ENCODE results near the gene GUCY1A2.

The GUCY1A2 gene

DNA sequence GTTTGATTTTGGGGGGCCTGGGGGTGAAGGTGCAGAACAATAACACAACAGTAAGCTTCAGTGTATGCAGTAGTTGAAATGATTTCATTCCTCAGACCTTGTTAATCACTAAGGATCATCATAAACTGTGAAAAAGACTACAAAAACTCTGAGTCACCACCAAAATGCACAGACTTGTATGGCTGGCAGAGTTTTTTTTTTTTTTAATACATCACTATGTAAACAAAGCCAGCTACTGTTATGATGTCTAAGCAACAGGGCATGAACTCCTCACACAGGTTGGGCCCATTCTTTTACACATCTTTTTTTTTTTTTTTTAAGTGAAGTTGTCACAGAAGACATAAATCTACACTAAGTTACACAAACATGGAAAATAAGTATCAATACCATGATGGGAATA lies 311.9 kb downstream of the GUCY1A2 start:
- Histone ChIP-seq H3K4me3 (no peak overlapping the region), H3K27ac (no peak overlapping the region)
- no peak for DNase-seq (ENCODE audit: low spot score)
- TF ChIP-seq, protein P1, sequence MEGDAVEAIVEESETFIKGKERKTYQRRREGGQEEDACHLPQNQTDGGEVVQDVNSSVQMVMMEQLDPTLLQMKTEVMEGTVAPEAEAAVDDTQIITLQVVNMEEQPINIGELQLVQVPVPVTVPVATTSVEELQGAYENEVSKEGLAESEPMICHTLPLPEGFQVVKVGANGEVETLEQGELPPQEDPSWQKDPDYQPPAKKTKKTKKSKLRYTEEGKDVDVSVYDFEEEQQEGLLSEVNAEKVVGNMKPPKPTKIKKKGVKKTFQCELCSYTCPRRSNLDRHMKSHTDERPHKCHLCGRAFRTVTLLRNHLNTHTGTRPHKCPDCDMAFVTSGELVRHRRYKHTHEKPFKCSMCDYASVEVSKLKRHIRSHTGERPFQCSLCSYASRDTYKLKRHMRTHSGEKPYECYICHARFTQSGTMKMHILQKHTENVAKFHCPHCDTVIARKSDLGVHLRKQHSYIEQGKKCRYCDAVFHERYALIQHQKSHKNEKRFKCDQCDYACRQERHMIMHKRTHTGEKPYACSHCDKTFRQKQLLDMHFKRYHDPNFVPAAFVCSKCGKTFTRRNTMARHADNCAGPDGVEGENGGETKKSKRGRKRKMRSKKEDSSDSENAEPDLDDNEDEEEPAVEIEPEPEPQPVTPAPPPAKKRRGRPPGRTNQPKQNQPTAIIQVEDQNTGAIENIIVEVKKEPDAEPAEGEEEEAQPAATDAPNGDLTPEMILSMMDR (IDR thresholded peaks at IDR 0.05) = no peak

- Histone ChIP-seq H3K27ac (no peak overlapping the region), H3K4me3 (no peak overlapping the region)
- TF ChIP-seq, protein P1 (IDR thresholded peaks at IDR 0.05) = no peak
- no peak for DNase-seq (ENCODE audit: low spot score)
Measured at GRCh38 chr11:106702805-106703204, 315.5 kb downstream of the GUCY1A2 start.

GRCh38 chr11:106697058-106697457 lies 321.2 kb downstream of the GUCY1A2 start:
- Histone ChIP-seq H3K27ac (no peak overlapping the region), H3K4me3 (no peak overlapping the region)
- TF ChIP-seq, protein P1 (IDR thresholded peaks at IDR 0.05) = no peak
- no peak for DNase-seq (ENCODE audit: low spot score)

- TF ChIP-seq, protein P1 (IDR thresholded peaks at IDR 0.05) = no peak
- peak overlapping the region; percentile 30 to 53 for H3K27ac ChIP-seq
- H3K4me3 ChIP-seq = no peak overlapping the region
- DNase-seq (ENCODE audit: low spot score) = no peak
Measured at GRCh38 chr11:106695506-106695905, 322.8 kb downstream of the GUCY1A2 start.

- Histone ChIP-seq H3K27ac (peak overlapping the region in 1 of 2 donors; percentile 53), H3K4me3 (no peak overlapping the region)
- TF ChIP-seq, protein P1 (IDR thresholded peaks at IDR 0.05) = no peak
Measured at GRCh38 chr11:106694501-106694900, 323.8 kb downstream of the GUCY1A2 start.

GRCh38 chr11:106691807-106692365 lies 326.4 kb downstream of the GUCY1A2 start:
- DNase-seq (ENCODE audit: low spot score) = no peak
- Histone ChIP-seq H3K27ac (no peak overlapping the region), H3K4me3 (no peak overlapping the region)
- TF ChIP-seq, protein P1 (IDR thresholded peaks at IDR 0.05) = no peak

More at GRCh38 chr11:106694501-106694900, 323.8 kb downstream of the GUCY1A2 start:
- DNase-seq (ENCODE audit: low spot score) = no peak

- no peak for DNase-seq (ENCODE audit: low spot score)
- Histone ChIP-seq H3K4me3 (no peak overlapping the region), H3K27ac (no peak overlapping the region)
- TF ChIP-seq, protein P1 (IDR thresholded peaks at IDR 0.05) = no peak
Measured at GRCh38 chr11:106690923-106691322, 327.4 kb downstream of the GUCY1A2 start.
